ENCODE measurements around the gene DLG2.

DLG2 gene

DNA sequence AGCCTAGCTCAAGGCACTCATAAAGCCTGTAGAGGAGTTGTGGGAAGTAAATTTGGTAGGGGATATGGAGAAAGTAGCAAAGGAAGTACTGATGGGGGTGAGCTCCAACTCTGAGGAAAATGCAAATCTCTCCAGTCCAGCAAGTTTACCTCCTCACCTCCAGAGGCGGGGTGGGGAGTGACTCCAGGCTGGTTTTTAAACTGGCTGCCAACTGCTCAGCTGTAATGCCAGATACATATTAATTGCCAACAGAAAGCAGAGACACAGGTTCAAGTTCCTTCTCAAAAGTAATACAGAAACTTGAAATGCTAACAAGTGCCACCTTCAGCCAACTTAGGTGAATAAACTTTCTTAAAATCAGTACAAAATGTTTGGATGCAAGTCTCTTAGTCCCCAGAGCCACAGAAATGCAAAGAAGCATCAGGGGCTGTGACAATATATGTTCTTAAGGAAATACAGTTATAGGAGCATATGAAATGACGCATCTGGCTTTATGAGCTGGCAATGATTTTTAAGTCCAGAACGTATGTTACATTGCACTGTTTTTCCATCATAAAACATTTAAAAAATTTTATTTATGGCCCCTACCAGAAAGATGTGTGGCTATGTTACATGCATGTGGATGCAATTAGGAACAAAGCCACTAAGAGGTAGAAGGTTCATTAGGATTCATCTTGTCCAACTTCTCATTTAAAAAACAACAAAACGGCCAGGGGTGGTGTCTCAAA, 1904.6 kb downstream of the DLG2 start:
- peak; percentile 64 for DNase-seq

DNA sequence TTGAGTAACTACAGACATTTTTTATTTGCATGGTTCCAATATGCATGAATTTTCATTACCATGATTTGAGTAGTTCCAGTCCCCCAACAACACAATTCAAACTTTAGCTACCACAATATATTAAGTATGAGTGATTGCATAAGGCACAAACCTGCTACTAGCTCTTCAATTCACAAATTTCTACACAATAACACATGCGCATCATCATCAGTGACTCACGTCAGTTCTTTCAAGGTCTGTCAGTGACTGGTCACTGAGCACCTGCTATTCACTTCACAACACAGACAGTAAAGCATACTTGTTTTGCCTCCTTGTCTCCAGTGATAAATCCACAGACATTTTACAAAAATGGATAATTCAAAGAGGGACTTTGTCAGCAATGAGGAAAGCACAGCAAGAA, 1905.9 kb downstream of the DLG2 start:
- DNase-seq, result peak; percentile 29

GRCh38 chr11:83720675-83721074, 1906.5 kb downstream of the DLG2 start:
- peak; percentile 39 for DNase-seq

DNA sequence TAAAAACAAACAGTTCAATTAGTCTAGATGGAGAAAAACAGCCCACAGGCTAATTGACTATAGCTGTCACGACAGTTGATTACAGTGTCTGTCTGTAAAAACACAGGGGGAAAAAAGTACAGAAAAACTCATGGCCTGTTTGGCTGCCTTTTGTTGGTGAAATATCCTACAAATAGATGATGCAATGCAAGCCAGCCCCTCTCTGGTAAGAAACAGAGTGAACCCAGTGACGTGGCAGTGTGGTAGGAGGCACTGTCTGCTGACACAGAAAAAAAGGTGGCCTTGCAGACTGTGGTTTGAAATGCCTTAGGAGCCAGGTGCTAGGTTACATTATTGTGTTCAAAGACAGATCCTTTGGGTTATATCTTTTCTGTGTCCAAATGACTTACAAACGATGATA, 1909.6 kb downstream of the DLG2 start:
- DNase-seq, result peak; percentile 62

GRCh38 chr11:83715927-83716535, 1911.1 kb downstream of the DLG2 start:
- DNase-seq, result no peak

GRCh38 chr11:83713708-83714107, 1913.4 kb downstream of the DLG2 start:
- DNase-seq, result peak; percentile 27

- no peak for DNase-seq
These were observed 1916.0 kb downstream of the DLG2 start for GRCh38 chr11:83711106-83711527.

DNA sequence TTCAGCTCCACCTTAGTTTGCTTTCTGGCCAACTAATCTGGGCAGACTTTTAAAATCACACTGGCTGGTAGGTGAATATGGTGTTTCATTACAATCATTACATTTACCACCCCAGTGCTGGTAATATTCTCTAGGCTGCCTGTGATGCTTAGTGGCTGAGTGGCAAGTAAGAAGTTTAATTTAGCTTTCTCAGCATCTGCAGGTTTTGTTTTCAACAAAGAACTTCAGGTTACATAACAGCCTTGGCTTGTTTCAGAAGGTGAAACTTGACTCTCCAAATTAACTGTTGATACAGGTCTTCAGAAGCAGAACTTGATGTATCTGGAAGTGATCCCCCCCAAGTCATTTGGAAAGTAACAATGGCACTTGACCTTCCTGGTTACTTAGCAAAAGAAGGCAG, 1917.7 kb downstream of the DLG2 start:
- no peak for DNase-seq

GRCh38 chr11:83706566-83706965, 1920.6 kb downstream of the DLG2 start:
- no peak for DNase-seq

- DNase-seq, result peak; percentile 58
These were observed 1924.3 kb downstream of the DLG2 start for GRCh38 chr11:83702796-83703195.

DNA sequence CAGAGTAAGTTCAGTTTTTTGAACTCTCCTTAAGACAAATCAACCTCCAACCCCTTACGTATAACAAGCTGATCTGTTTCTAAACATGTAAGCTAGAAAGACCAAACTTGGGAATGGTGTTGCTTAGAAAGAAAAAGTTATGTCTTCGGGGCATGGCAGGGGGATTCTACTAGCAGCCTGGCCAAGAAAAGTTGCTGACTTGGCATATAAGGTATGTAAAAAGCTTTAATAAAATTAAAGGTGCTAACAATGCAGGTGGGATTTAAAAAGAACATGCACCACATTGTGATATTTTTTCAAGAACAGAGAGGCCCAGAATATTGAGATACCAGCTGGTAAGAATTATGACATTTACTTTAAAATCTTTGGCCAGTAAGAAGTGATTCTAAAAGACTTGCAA, 1929.6 kb downstream of the DLG2 start:
- no peak for DNase-seq

- DNase-seq, result peak; percentile 59
These were observed 1932.1 kb downstream of the DLG2 start for GRCh38 chr11:83695046-83695445.

DNA sequence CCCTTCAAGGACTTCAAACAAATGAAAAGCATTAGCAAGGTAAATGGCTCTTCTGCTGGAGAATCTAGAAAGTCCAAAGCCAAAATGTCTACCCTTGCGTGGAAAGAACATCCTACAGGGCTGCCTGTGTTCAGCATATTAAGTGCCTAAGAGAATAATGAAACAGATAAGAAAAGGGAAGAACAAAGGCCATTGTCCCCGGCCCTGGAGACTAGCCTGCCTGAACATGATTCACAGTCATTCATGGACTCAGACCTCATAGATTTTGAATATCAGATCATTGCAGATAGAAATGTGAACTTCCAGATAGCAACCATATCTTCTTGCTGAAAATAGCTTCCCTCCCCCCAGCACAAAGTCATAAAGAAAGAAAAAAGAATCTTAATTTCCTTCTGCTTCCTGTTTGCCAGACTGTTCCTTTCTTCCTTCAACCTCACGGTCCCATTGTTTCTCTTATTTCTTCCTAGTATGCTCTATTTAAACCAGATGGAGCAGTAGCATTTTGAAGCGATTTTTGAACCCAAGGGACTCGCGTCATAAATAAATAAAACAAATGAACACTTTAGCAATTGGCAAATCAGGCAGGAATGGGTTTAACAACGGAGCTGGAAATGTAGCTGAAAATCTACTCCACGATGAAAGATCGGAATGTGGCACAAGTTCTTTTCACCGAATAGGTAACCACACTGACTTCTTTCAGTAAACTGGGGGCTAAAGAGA, 1932.8 kb downstream of the DLG2 start:
- DNase-seq, result peak; percentile 57

DNA sequence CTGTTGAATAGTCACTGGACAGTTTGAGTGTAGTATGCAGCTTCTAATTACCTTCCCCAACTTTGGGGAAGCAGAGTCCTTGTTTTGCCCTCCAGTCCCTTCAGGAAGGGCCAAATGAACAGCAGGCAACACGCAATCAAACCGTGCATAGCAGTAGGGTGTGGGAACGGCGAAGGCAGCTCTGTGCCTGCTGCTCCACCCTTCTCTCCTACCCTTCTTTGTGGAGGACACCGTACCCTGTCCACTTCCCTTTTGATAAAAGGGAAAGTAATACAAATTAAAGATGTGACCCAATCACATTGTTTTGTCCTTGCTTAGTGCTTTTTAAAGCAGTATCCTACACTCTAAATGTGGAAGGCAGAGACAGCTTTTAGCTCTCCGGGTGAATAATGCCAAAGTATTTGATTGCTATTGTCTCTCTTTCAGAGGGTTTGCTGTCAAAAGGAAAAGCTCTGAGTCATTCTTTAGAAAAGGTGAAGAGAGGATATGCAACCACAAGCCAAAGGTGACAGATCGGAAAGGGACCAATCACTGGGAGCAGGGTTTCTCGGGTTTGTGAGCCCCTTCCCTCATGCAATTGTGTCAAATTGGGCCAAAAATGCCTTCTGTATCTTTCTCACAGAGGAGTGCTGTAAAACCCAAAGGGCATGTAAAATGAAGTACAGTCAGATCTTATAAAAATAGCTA, 1933.7 kb downstream of the DLG2 start:
- DNase-seq, result peak; percentile 55

DNA sequence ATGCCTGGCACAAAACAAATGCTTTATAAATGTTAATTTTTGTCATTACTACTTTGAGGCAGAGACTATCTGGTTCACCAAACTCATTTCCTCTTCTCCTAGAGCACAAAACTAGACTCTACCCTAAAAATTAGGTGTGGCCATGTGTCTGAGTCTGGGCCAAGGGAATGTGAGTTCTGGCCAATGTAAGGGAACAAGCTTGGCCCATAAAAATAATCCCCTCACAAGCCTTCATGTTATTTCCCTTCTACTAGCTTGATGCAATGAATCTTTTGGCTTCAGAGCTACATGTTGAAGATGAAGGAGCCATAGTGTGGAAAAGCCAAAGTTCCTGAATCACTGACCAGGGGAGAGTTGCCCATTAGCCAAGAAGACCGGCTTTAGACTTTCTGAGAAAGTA, 1934.5 kb downstream of the DLG2 start:
- DNase-seq, result no peak

- no peak for DNase-seq
These were observed 1935.6 kb downstream of the DLG2 start for GRCh38 chr11:83691451-83691950.

DNA sequence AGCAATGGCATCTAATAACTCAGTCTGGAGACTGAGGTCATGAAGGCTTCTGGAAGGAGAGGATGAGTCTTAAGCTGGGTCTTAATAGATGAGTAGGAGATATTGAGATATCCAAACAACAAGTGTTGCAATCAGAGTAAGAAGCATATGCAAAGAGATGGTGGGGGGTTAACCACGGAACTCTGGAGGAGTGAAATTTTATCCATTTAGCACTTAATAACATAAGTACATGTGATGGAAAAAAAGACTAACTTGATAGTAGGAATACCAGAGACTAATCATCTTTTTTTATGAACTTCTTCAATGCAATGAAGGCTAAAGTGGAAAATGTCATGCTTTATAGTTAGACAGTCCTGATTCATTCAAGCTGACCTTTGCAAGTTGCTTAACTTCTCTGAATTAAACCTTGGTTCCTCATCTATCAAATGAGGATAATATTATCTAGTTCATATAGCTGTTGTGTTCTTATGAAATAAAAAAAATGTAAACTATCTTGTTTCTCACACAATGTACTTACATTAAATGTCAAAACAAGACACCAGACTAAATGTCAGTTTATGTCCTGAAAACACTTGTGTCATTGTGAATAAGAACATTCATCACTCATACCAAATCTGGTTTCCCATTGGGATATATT, 1937.9 kb downstream of the DLG2 start:
- DNase-seq, result no peak

GRCh38 chr11:83687787-83688186, 1939.4 kb downstream of the DLG2 start:
- DNase-seq, result no peak

- DNase-seq, result no peak
These were observed 1941.4 kb downstream of the DLG2 start for GRCh38 chr11:83685730-83686129.

DNA sequence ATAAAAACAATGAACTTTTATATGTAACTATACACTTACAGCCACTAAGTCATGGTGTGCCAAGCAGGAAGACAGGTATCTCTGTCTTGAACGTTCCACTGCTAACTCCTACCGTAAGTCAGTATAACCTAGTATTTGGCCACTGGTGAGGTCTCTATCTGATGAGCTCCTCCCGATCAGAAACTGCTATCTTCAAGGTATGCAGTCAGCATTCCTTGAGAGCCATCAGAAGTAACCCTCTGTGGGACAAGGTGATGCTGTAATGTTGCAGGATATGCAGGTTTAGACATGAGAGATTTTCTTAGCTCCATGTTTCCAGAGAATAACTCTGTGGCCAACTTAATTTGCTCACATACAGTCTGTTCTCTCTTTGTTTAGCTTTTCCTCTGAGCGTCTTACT, 1943.1 kb downstream of the DLG2 start:
- no peak for DNase-seq

DNA sequence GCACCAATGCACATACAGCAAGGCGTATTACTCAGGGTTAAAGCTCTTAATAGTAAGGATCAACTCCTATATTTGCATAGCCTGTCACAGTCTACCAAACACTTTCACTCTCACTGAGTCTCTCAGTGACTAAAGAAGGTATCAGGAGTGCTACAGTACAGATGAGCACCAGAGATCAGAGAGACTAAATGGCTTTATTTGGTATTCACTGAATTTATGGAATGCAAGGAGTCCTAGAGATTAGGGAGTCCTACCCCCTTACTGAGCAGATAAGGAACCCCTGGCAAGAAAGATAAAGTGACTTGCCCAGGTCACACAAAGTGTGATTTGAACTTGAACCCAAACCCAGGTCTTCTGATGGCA, 1944.6 kb downstream of the DLG2 start:
- DNase-seq, result no peak

- DNase-seq, result peak; percentile 88
These were observed 1945.1 kb downstream of the DLG2 start for GRCh38 chr11:83681906-83682610.
